ENCODE measurements around the gene SCUBE1. TPM values are rescaled to one million over a fixed set of nuclear protein-coding genes. Genes with fewer than 3 reads are reported as not detected.
A peak's percentile ranks its signal among the peaks of the same experiment; 100 is the strongest.

The SCUBE1 gene
- total and polyA plus RNA-seq, 2 of the 8 experiments (the other 6 are each of a cell fraction or from before 2014, with no cell fraction given) = 2.3 to 4.9 TPM

DNA sequence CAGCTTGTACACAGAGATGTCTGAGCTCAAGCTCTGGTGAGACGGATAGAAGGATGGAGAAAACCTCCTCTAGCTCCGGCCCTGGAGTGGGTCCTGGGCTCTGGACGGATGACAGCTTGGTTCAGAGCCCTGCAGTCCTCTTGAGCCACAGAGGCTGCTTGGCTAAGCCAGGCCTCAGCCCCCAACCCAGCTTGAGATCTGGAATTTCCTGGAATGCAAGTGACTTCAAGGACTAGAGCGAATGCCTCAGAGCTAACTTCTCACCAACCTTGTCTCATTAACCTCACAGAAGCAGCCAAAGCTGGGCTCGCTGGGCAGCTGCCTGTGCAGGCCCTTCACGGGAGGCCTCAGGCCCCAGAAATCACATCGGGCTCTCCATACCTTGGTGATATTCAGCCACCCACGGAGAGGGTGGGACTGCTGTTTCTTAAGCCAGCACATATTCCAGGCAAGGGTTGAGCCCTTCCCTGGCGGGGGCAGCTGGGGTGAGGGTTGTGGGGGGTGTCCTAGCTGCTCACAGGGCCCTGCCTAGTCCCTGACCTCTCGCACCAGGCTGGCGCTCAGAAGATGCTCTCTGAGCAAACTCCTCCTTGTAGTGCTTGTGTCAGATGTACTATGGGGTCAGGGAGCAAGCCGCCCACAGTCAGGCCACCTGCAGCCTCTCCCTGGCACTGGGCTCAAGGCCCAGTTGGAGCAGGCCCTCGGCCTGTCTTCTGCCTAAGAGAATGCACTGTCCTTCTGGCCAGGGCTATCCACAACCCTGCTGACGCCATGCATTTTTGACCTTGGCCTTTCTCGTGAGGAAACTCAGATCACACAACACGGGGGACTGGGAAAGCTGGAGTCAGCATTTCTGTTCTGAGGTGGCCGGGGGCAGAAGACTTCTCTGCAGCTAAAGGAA, 82.6 kb downstream of the SCUBE1 start:
- Histone ChIP-seq H2AK5ac (ENCODE audit: low read depth, low read length) (no peak overlapping the region; the same call in 1 of the 2 replicates), H2BK120ac (replicated peaks; ENCODE audit: low read depth, low read length) (no peak overlapping the region), H3K27me3 (replicated peaks in 1 of 4; ENCODE audit: control insufficient read depth in 3 of 4, extremely low read depth in 1 of 4, insufficient read depth in 3 of 4, low read length in 3 of 4) (no peaks in the 10 kb centered on the region; a peak in 3 of 7 replicates), H2BK20ac (ENCODE audit: low read length) (no peak overlapping the region), H3K9ac (replicated peaks in 1 of 4; ENCODE audit: extremely low read depth in 1 of 4, low read depth in 3 of 4, low read length in 3 of 4) (no peak overlapping the region), H3K23ac (ENCODE audit: insufficient read length) (no peak overlapping the region), H2BK5ac (ENCODE audit: low read depth, low read length) (peak overlapping the region; percentile 21; the same call in 1 of the 2 replicates), H2BK15ac (ENCODE audit: low read length) (no peak overlapping the region), H3K23me2 (ENCODE audit: low read depth, low read length) (no peaks in the 10 kb centered on the region), H4K8ac (ENCODE audit: extremely low read depth, insufficient read depth, low read length) (no peak overlapping the region), H3K4me3 (ENCODE audit: extremely low read depth in 1 of 4, insufficient read depth in 2 of 4, low read depth in 3 of 4, low read length in 4 of 4) (no peak overlapping the region), H3K79me1 (ENCODE audit: low read depth, low read length) (no peaks in the 10 kb centered on the region), H3K36me3 (ENCODE audit: control insufficient read depth in 2 of 4, insufficient read depth in 4 of 4, low read length in 3 of 4) (no peaks in the 10 kb centered on the region), H2BK12ac (ENCODE audit: low read depth, low read length) (no peak overlapping the region), H4K20me1 (replicated peaks in 1 of 2; ENCODE audit: control insufficient read depth in 1 of 2, insufficient read depth in 2 of 2, low read length in 2 of 2) (no peaks in the 10 kb centered on the region), H2AFZ (ENCODE audit: low read length) (no peak overlapping the region), H4K91ac (replicated peaks; ENCODE audit: insufficient read length, low read length) (no peak overlapping the region), H3K18ac (ENCODE audit: extremely low read depth, low read length) (no peak overlapping the region), H3K56ac (replicated peaks; ENCODE audit: insufficient read length, low read depth, low read length) (no peak overlapping the region), H3K4me2 (ENCODE audit: insufficient read depth in 1 of 2, low read depth in 2 of 2, low read length in 2 of 2) (no peak overlapping the region), H3K27ac (ENCODE audit: low read depth, low read length) (no peak overlapping the region), H3K4ac (replicated peaks; ENCODE audit: insufficient read length, low read depth, low read length) (no peak overlapping the region), H3K9me3 (ENCODE audit: insufficient read depth in 2 of 2, low read depth in 1 of 2, low read length in 1 of 2) (no peaks in the 10 kb centered on the region), H3K79me2 (ENCODE audit: control insufficient read depth in 1 of 2, insufficient read depth in 2 of 2, low read length in 2 of 2) (no peaks in the 10 kb centered on the region), H3K14ac (ENCODE audit: insufficient read length) (no peak overlapping the region), H3K4me1 (replicated peaks in 1 of 4; ENCODE audit: control insufficient read depth in 3 of 4, insufficient read depth in 4 of 4, low read length in 3 of 4) (peaks cover 0 to 2% (median under 1%) of the 10 kb centered on the region in 4 experiments; a peak in 2 of 7 replicates), H4K5ac (ENCODE audit: insufficient read length, low read depth, low read length) (no peak overlapping the region)
- no peak for DNase-seq (ENCODE audit: low read depth in 1 of 2, low spot score in 2 of 2)
- 81% methylated on average over 17 of the region's 17 CpGs; no CpG with 5 or more reads in 1 of the 2 experiments for WGBS, 2 experiments (ENCODE audit: extremely low coverage in 1 of 2, insufficient coverage in 1 of 2, insufficient read length in 1 of 2, insufficient replicate concordance in 2 of 2, low coverage in 1 of 2, low lambda C conversion rate in 2 of 2, missing lambda C conversion rate in 1 of 2)
- ChIA-PET CTCF (ENCODE audit: partially characterized antibody) (interaction anchor here (0.5 to 13.0 kb wide), 13 partner anchors 11 to 167 kb away, joined by 3 to 173 read pairs (median 3); no protein-coding TSS in a partner anchor), POLR2A (ENCODE audit: partially characterized antibody) (no interaction called here)
- no peak for TF ChIP-seq PHF8 (conservative IDR thresholded peaks at IDR 0.05; ENCODE audit: low read depth, low read length)
- peak; percentile 50; the same call in 1 of the 2 replicates for TF ChIP-seq TEAD4 (IDR thresholded peaks at IDR 0.05; ENCODE audit: low read depth, low read length)
- no peak for FAIRE-seq
